Loucy (cell line): ENCODE data around the gene CDK19.

ENCODE experiments used
- CTCF ChIP-seq: fragments of 200-600 bp; sonication (generic); conservative IDR thresholded peaks from 2 replicates; pipeline ENCODE4 v1.5.1; 2014; ENCODE audit warnings: mild to moderate bottlenecking, antibody characterized with exemption, low read length
- EZH2phosphoT487 ChIP-seq: fragments of 200-600 bp; IDR thresholded peaks from 2 replicates; pipeline ENCODE4 v1.6.1; 2018; ENCODE audit warnings: antibody characterized with exemption, mild to moderate bottlenecking, moderate library complexity, borderline replicate concordance

- TF ChIP-seq CTCF (no peak), EZH2phosphoT487 (no peak)
These were observed 44.1 kb upstream of the CDK19 start for GRCh38 chr6:110859335-110859792.
